Fibroblast of lung (primary cell): ENCODE measurements around the gene SNRPN. TPM values are rescaled to one million over a fixed set of nuclear protein-coding genes. Genes with fewer than 3 reads are reported as not detected.

Experiments used
- DNase-seq, 2 donors: peaks; one replicate each; pipeline versions ENCODE4 v3.0.0 to v3.0.0-alpha.2; 2010; ENCODE audit warnings: low read depth in 2 of 2
- H2AFZ ChIP-seq: 2 replicates; pipeline ENCODE4 v1.5.1; 2012; ENCODE audit warnings: low read length, control low read depth, inconsistent platforms
- H3K27ac ChIP-seq: 2 replicates; pipeline ENCODE4 v1.5.1; 2011; ENCODE audit warnings: low read length, control low read depth; ENCODE audit not compliant: insufficient read depth
- H3K27me3 ChIP-seq: 2 replicates; pipeline ENCODE4 v1.5.1; 2011; ENCODE audit warnings: mild to moderate bottlenecking, low read length; ENCODE audit not compliant: control insufficient read depth, insufficient read depth
- H3K36me3 ChIP-seq: 2 replicates; pipeline ENCODE4 v1.5.1; 2011; ENCODE audit warnings: low read length; ENCODE audit not compliant: control insufficient read depth, insufficient read depth
- H3K4me1 ChIP-seq: 2 replicates; pipeline ENCODE4 v1.5.1; 2011; ENCODE audit warnings: low read length; ENCODE audit not compliant: control insufficient read depth, insufficient read depth; ENCODE audit errors: extremely low read depth
- H3K4me2 ChIP-seq: 2 replicates; pipeline ENCODE4 v1.5.1; 2011; ENCODE audit warnings: low read length, control low read depth; ENCODE audit not compliant: insufficient read depth; ENCODE audit errors: extremely low read depth
- H3K4me3 ChIP-seq, 4 experiments: fragments of 200-600 bp in 1 of 4; sonication (generic) in 1 of 4; replicated peaks in 1 of 4; 2 replicates each; pipeline ENCODE4 v1.5.1; 2011 to 2016; ENCODE audit warnings: low read length in 4 of 4, low read depth in 3 of 4, mild to moderate bottlenecking in 3 of 4, control low read depth in 2 of 4, inconsistent platforms in 1 of 4, mixed read lengths in 1 of 4; ENCODE audit not compliant: insufficient read depth in 1 of 4; ENCODE audit errors: control extremely low read depth in 1 of 4
- H3K79me2 ChIP-seq: 2 replicates; pipeline ENCODE4 v1.5.1; 2012; ENCODE audit warnings: mild to moderate bottlenecking, low read length, inconsistent platforms; ENCODE audit not compliant: control insufficient read depth, insufficient read depth
- H3K9ac ChIP-seq: 2 replicates; pipeline ENCODE4 v1.5.1; 2011; ENCODE audit warnings: mild to moderate bottlenecking, low read length, control low read depth; ENCODE audit not compliant: insufficient read depth
- H3K9me3 ChIP-seq: 2 replicates; pipeline ENCODE4 v1.5.1; 2012; ENCODE audit warnings: low read depth, low read length; ENCODE audit not compliant: control insufficient read depth, insufficient read depth
- H4K20me1 ChIP-seq: 2 replicates; pipeline ENCODE4 v1.5.1; 2011; ENCODE audit warnings: low read length; ENCODE audit not compliant: control insufficient read depth, insufficient read depth; ENCODE audit errors: extremely low read depth
- CTCF ChIP-seq, 2 donors: IDR thresholded peaks in 1 of 2; conservative IDR thresholded peaks in 1 of 2; 1 replicate in 1 of 2; 2 replicates in 1 of 2; pipeline ENCODE4 v1.5.1; 2011 to 2012; ENCODE audit warnings: low read length in 2 of 2, control low read depth in 1 of 2, inconsistent platforms in 1 of 2, low read depth in 1 of 2, mild to moderate bottlenecking in 1 of 2
- EZH2 ChIP-seq: IDR thresholded peaks from 2 replicates; pipeline ENCODE4 v1.5.1; 2012; ENCODE audit warnings: low read length, control low read depth, mild to moderate bottlenecking; ENCODE audit errors: missing control alignments
- polyA plus RNA-seq, 2 donors: library from polyadenylated mRNA; depleted of rRNA in 1 of 2; stranded (reverse) in 1 of 2; unstranded in 1 of 2; fragments of >200 nt; gene quantifications; 2 replicates each; pipeline ENCODE4 v1.2.1, GENCODE V29; 2011 to 2012; ENCODE audit warnings: missing spikeins in 1 of 2
- total RNA-seq: library from RNA; depleted of rRNA; stranded (reverse); fragments of >200 nt; gene quantifications from 2 replicates; pipeline ENCODE4 v1.2.1, GENCODE V29; 2014

SNRPN gene
- total and polyA plus RNA-seq, 2 donors (not counting 1 experiment from before 2014, with no cell fraction given), result 117 to 163 TPM

GRCh38 chr15:24961967-24962366, 7.2 kb downstream of the SNRPN start:
- Histone ChIP-seq H3K4me2 (no peak overlapping the region), H3K79me2 (peaks cover 10% of the 10 kb centered on the region), H3K4me1 (no peaks in the 10 kb centered on the region), H3K36me3 (peaks cover 1% of the 10 kb centered on the region), H3K27ac (no peak overlapping the region), H3K4me3 (no peak overlapping the region), H3K9ac (no peak overlapping the region), H4K20me1 (no peaks in the 10 kb centered on the region), H2AFZ (no peak overlapping the region), H3K27me3 (no peaks in the 10 kb centered on the region), H3K9me3 (no peaks in the 10 kb centered on the region)
- TF ChIP-seq EZH2, result no peak
- no peak for DNase-seq

- no peaks in the 10 kb centered on the region for H4K20me1 ChIP-seq
- H3K79me2 ChIP-seq, result peaks cover 7% of the 10 kb centered on the region
Measured at GRCh38 chr15:24962880-24963279, 8.1 kb downstream of the SNRPN start.

GRCh38 chr15:24966364-24967103, 11.7 kb downstream of the SNRPN start:
- H2AFZ ChIP-seq, result no peak overlapping the region
- H3K4me1 ChIP-seq, result no peaks in the 10 kb centered on the region
- H3K27me3 ChIP-seq, result no peaks in the 10 kb centered on the region
- no peak overlapping the region for H3K4me3 ChIP-seq
- DNase-seq, result no peak
- H3K36me3 ChIP-seq, result peaks cover 1% of the 10 kb centered on the region
- no peaks in the 10 kb centered on the region for H4K20me1 ChIP-seq
- no peaks in the 10 kb centered on the region for H3K79me2 ChIP-seq
- TF ChIP-seq CTCF (conservative IDR thresholded peaks at IDR 0.05 in 1 of 2, IDR thresholded peaks at IDR 0.05 in 1 of 2; ENCODE audit: low read depth in 1 of 2, low read length in 2 of 2) (no peak), EZH2 (no peak)
- no peak overlapping the region for H3K9ac ChIP-seq
- no peaks in the 10 kb centered on the region for H3K9me3 ChIP-seq
- H3K27ac ChIP-seq, result no peak overlapping the region
- H3K4me2 ChIP-seq, result no peak overlapping the region

More at GRCh38 chr15:24962880-24963279, 8.1 kb downstream of the SNRPN start:
- DNase-seq, result no peak
- Histone ChIP-seq H2AFZ (no peak overlapping the region), H3K27ac (no peak overlapping the region), H3K9ac (no peak overlapping the region), H3K27me3 (no peaks in the 10 kb centered on the region), H3K36me3 (peaks cover 1% of the 10 kb centered on the region), H3K9me3 (no peaks in the 10 kb centered on the region), H3K4me1 (no peaks in the 10 kb centered on the region), H3K4me2 (no peak overlapping the region), H3K4me3 (no peak overlapping the region)
- TF ChIP-seq EZH2 (no peak), CTCF (conservative IDR thresholded peaks at IDR 0.05 in 1 of 2, IDR thresholded peaks at IDR 0.05 in 1 of 2; ENCODE audit: low read depth in 1 of 2, low read length in 2 of 2) (no peak)
